GM12878 (cell line): ENCODE measurements around the gene PSMD8. TPM values are rescaled to one million over a fixed set of nuclear protein-coding genes. Genes with fewer than 3 reads are reported as not detected.

Source experiments
- ATAC-seq: fragments of 200-7000 bp; cut with Tn5 transposase; 3 replicates; pipeline ENCODE4 v1.9.1; 2020; ENCODE audit warnings: mild to moderate bottlenecking, moderate library complexity
- BruUV-seq: library from RNA; stranded (reverse); fragments of 400-500 nt; replicated peaks from 2 replicates; lab custom pipeline; 2021; lab: Mats Ljungman, UMichigan
- CTCF ChIA-PET: fragments of 300-600 bp; sonication (Branson Sonifier 250); formaldehyde crosslinking; extraction: SDS; loops from one replicate; lab custom pipeline; 2021; ENCODE audit warnings: inconsistent platforms; lab: Yijun Ruan, JAX
- POLR2A ChIA-PET: fragments of 350-600 bp; formaldehyde crosslinking; extraction: SDS; loops from one replicate; lab custom pipeline; 2021; ENCODE audit warnings: inconsistent platforms; lab: Charles Lee
- RAD21 ChIA-PET: fragments of 300-600 bp; sonication (Branson Sonifier 250); formaldehyde crosslinking; loops from one replicate; lab custom pipeline; 2023; ENCODE audit warnings: antibody characterized with exemption; ENCODE audit not compliant: unreplicated experiment; lab: Charles Lee
- SMC1A ChIA-PET: fragments of 300-600 bp; sonication (Branson Sonifier 250); formaldehyde crosslinking; loops from one replicate; lab custom pipeline; 2023; ENCODE audit not compliant: unreplicated experiment, uncharacterized antibody; lab: Charles Lee
- DNase-seq: peaks from one replicate; pipeline ENCODE4 v3.0.0-alpha.2; 2011; ENCODE audit warnings: low read depth, low spot score
- FAIRE-seq: peaks from 3 replicates; lab custom pipeline; 2011; peaks lifted over from hg19 to GRCh38; lab: Jason Lieb, UNC
- H2AFZ ChIP-seq: 2 replicates; pipeline ENCODE4 v1.6.0; 2011; ENCODE audit warnings: low read depth, low read length, control low read depth; ENCODE audit not compliant: control insufficient read depth
- H3K27ac ChIP-seq: 2 replicates; pipeline ENCODE4 v1.5.1; 2011; ENCODE audit warnings: control low read depth; ENCODE audit not compliant: control insufficient read depth, insufficient read depth
- H3K27me3 ChIP-seq, 2 experiments: replicated peaks in 1 of 2; 2 replicates each; pipeline versions ENCODE4 v1.6.0 to v1.6.1; 2011; ENCODE audit warnings: low read length in 1 of 2; ENCODE audit not compliant: control insufficient read depth in 2 of 2, insufficient read depth in 2 of 2
- H3K36me3 ChIP-seq, 2 experiments: 2 replicates each; pipeline ENCODE4 v1.5.1; 2011; ENCODE audit warnings: low read length in 1 of 2; ENCODE audit not compliant: control insufficient read depth in 2 of 2, insufficient read depth in 2 of 2
- H3K4me1 ChIP-seq: 2 replicates; pipeline ENCODE4 v1.6.1; 2011; ENCODE audit warnings: mild to moderate bottlenecking, low read length, moderate library complexity, mixed read lengths; ENCODE audit not compliant: control insufficient read depth, insufficient read depth
- H3K4me2 ChIP-seq: 2 replicates; pipeline ENCODE4 v1.6.0; 2011; ENCODE audit warnings: control low read depth; ENCODE audit not compliant: control insufficient read depth, insufficient read depth
- H3K4me3 ChIP-seq: fragments of 200-600 bp; sonication (generic); 2 replicates; pipeline ENCODE4 v1.5.1; 2016
- H3K79me2 ChIP-seq: 2 replicates; pipeline ENCODE4 v1.6.0; 2011; ENCODE audit warnings: low read length; ENCODE audit not compliant: control insufficient read depth, insufficient read depth
- H3K9ac ChIP-seq: 2 replicates; pipeline ENCODE4 v1.8.0; 2011; ENCODE audit warnings: low read length, control low read depth, mixed read lengths; ENCODE audit not compliant: control insufficient read depth, insufficient read depth
- H3K9me3 ChIP-seq: replicated peaks from 3 replicates; pipeline ENCODE4 v1.5.1; 2011; ENCODE audit warnings: mild to moderate bottlenecking, low read length; ENCODE audit not compliant: control insufficient read depth, insufficient read depth
- H4K20me1 ChIP-seq: 2 replicates; pipeline ENCODE4 v1.6.0; 2011; ENCODE audit not compliant: control insufficient read depth, insufficient read depth
- CREM ChIP-seq: IDR thresholded peaks from 2 replicates; pipeline ENCODE4 v1.6.1; 2014; ENCODE audit warnings: antibody characterized with exemption, low read depth
- IRF4 ChIP-seq: IDR thresholded peaks from 2 replicates; pipeline ENCODE4 v1.6.1; 2011; ENCODE audit warnings: low read depth, low read length
- MEF2B ChIP-seq: fragments of 450-650 bp; IDR thresholded peaks from 2 replicates; pipeline ENCODE4 v1.6.1; 2018; ENCODE audit warnings: mild to moderate bottlenecking, moderate library complexity; ENCODE audit not compliant: partially characterized antibody, poor library complexity, severe bottlenecking
- MXI1 ChIP-seq: fragments of 150-350 bp; IDR thresholded peaks from 2 replicates; pipeline ENCODE4 v1.6.1; 2011; ENCODE audit warnings: low read depth, mild to moderate bottlenecking, inconsistent platforms, low read length, improper control_type of control experiment
- NFYA ChIP-seq: IDR thresholded peaks from 2 replicates; pipeline ENCODE4 v1.6.1; 2011; ENCODE audit warnings: low read depth, mild to moderate bottlenecking, low read length, improper control_type of control experiment, borderline replicate concordance
- RCOR1 ChIP-seq: conservative IDR thresholded peaks from 2 replicates; pipeline ENCODE4 v1.6.1; 2012; ENCODE audit warnings: low read depth, low read length, improper control_type of control experiment
- WGBS: methylation state at CpG from one replicate; pipeline ENCODE4 v1.1.6; 2016; ENCODE audit warnings: low lambda C conversion rate; ENCODE audit not compliant: insufficient replicate concordance, insufficient coverage; ENCODE audit errors: missing lambda C conversion rate; 5-methylcytosine and 5-hydroxymethylcytosine counted together
- in situ Hi-C: fragments of 300-500 bp; cut with MboI; formaldehyde crosslinking; loops from 9 replicates; pipeline ENCODE4 v1.14.3; 2018; ENCODE audit warnings: mixed read lengths
- intact Hi-C: fragments of 100-400 bp; cut with micrococcal nuclease; formaldehyde crosslinking; loops from one replicate; pipeline ENCODE4 v1.14.2; 2022; ENCODE audit not compliant: unreplicated experiment
- polyA plus RNA-seq, 11 experiments: library from polyadenylated mRNA; depleted of rRNA in 4 of 11; unstranded in 6 of 11; stranded (reverse) in 5 of 11; fragments of >200 nt; fragmentation: Nextera tagmentation in 4 of 11; fragmentation: Illumina TruSeq in 1 of 11; extraction: Ambion mirVana in 4 of 11; extraction: Trizol in 1 of 11; gene quantifications; 1 replicate in 1 of 11; 2 replicates in 10 of 11; pipeline versions ENCODE4 v1.2.1 to v1.2.3, GENCODE V29; 2011 to 2016; ENCODE audit warnings: inconsistent platforms in 2 of 11, missing spikeins in 2 of 11, low read depth in 1 of 11
- total RNA-seq, 4 experiments: library from RNA; depleted of rRNA in 3 of 4; stranded (reverse); fragments of >200 nt in 3 of 4; fragmentation: Illumina TruSeq in 1 of 4; extraction: Trizol in 1 of 4; gene quantifications; 2 replicates each; pipeline versions ENCODE4 v1.2.1 to v1.2.3, GENCODE V29; 2013 to 2021
- TF ChIP-seq, protein P1 (sequence below): fragments of 450-650 bp; conservative IDR thresholded peaks from 2 replicates; pipeline ENCODE4 v1.6.1; 2017; ENCODE audit warnings: mild to moderate bottlenecking, moderate library complexity
- TF ChIP-seq, protein P2 (sequence below): fragments of 450-650 bp; IDR thresholded peaks from 2 replicates; pipeline ENCODE4 v1.6.1; 2017; ENCODE audit warnings: mild to moderate bottlenecking, moderate library complexity

Gene PSMD8
- total and polyA plus RNA-seq, 10 of the 15 experiments (the other 5 are each of a cell fraction or from before 2014, with no cell fraction given): 81.2 to 409 (median 268) TPM

DNA sequence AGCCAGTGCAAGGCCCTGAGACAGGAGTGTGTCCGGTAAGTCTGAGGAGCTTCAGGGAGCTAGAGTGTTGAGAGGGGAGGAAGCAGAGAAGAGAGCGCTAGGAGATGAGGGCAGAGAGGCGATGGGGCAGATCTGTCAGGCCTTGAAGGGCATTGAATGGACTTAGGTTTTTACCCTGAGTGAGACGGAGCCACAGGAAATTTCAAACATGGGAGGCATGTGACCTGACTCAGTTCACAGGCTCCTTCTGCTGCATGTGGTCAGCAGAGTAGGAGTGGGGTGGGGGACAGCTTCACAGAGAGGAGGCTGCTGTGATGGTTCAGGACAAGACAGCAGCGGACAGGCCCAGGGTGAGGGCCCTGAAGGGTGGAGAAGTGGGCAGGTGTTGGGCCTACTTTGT is 26.0 kb downstream of the PSMD8 start:
- H3K27me3 ChIP-seq: peaks cover 0 to 4% of the 10 kb centered on the region in 2 experiments; a peak in 2 of 4 replicates
- H2AFZ ChIP-seq: no peak overlapping the region
- in situ Hi-C loops: loop anchor here (25.0 kb wide), 1 partner anchor 237 kb away; the partner anchor contains the start of gene ACTN4
- FAIRE-seq: no peak
- WGBS: 56% methylated on average over 5 of the region's 5 CpGs
- intact Hi-C loops: loop anchor here (5.0 kb wide), 3 partner anchors 107 to 532 kb away; partner anchors contain the start of genes MRPS12 and SARS2
- no peak overlapping the region for H3K9ac ChIP-seq
- H3K4me2 ChIP-seq: no peak overlapping the region
- ChIA-PET SMC1A (no interaction called here), POLR2A (no interaction called here), CTCF (interaction anchor here (0.9 to 1.9 kb wide), 3 partner anchors 27 to 488 kb away, joined by 3 read pairs; no protein-coding TSS in a partner anchor), RAD21 (no interaction called here)
- no peak for DNase-seq
- no peaks in the 10 kb centered on the region for H3K79me2 ChIP-seq
- H3K27ac ChIP-seq: no peak overlapping the region
- H3K9me3 ChIP-seq: no peaks in the 10 kb centered on the region
- no peaks in the 10 kb centered on the region for H3K36me3 ChIP-seq
- no peaks in the 10 kb centered on the region for H3K4me1 ChIP-seq
- H3K4me3 ChIP-seq: no peak overlapping the region
- no peaks in the 10 kb centered on the region for H4K20me1 ChIP-seq
- no peak for ATAC-seq
- BruUV-seq: no TSS peak
- TF ChIP-seq MXI1 (no peak), RCOR1 (no peak), IRF4 (no peak), CREM (no peak), MEF2B (no peak), NFYA (no peak)
- TF ChIP-seq, protein P1, sequence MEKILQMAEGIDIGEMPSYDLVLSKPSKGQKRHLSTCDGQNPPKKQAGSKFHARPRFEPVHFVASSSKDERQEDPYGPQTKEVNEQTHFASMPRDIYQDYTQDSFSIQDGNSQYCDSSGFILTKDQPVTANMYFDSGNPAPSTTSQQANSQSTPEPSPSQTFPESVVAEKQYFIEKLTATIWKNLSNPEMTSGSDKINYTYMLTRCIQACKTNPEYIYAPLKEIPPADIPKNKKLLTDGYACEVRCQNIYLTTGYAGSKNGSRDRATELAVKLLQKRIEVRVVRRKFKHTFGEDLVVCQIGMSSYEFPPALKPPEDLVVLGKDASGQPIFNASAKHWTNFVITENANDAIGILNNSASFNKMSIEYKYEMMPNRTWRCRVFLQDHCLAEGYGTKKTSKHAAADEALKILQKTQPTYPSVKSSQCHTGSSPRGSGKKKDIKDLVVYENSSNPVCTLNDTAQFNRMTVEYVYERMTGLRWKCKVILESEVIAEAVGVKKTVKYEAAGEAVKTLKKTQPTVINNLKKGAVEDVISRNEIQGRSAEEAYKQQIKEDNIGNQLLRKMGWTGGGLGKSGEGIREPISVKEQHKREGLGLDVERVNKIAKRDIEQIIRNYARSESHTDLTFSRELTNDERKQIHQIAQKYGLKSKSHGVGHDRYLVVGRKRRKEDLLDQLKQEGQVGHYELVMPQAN: no peak
- TF ChIP-seq, protein P2, sequence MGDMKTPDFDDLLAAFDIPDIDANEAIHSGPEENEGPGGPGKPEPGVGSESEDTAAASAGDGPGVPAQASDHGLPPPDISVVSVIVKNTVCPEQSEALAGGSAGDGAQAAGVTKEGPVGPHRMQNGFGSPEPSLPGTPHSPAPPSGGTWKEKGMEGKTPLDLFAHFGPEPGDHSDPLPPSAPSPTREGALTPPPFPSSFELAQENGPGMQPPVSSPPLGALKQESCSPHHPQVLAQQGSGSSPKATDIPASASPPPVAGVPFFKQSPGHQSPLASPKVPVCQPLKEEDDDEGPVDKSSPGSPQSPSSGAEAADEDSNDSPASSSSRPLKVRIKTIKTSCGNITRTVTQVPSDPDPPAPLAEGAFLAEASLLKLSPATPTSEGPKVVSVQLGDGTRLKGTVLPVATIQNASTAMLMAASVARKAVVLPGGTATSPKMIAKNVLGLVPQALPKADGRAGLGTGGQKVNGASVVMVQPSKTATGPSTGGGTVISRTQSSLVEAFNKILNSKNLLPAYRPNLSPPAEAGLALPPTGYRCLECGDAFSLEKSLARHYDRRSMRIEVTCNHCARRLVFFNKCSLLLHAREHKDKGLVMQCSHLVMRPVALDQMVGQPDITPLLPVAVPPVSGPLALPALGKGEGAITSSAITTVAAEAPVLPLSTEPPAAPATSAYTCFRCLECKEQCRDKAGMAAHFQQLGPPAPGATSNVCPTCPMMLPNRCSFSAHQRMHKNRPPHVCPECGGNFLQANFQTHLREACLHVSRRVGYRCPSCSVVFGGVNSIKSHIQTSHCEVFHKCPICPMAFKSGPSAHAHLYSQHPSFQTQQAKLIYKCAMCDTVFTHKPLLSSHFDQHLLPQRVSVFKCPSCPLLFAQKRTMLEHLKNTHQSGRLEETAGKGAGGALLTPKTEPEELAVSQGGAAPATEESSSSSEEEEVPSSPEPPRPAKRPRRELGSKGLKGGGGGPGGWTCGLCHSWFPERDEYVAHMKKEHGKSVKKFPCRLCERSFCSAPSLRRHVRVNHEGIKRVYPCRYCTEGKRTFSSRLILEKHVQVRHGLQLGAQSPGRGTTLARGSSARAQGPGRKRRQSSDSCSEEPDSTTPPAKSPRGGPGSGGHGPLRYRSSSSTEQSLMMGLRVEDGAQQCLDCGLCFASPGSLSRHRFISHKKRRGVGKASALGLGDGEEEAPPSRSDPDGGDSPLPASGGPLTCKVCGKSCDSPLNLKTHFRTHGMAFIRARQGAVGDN: no peak
